ENCODE measurements around the gene EFNA5. TPM values are rescaled to one million over a fixed set of nuclear protein-coding genes. Genes with fewer than 3 reads are reported as not detected.

The EFNA5 gene
- polyA plus RNA-seq, 1 donor from 2014 or later, result 4.2 TPM

DNA sequence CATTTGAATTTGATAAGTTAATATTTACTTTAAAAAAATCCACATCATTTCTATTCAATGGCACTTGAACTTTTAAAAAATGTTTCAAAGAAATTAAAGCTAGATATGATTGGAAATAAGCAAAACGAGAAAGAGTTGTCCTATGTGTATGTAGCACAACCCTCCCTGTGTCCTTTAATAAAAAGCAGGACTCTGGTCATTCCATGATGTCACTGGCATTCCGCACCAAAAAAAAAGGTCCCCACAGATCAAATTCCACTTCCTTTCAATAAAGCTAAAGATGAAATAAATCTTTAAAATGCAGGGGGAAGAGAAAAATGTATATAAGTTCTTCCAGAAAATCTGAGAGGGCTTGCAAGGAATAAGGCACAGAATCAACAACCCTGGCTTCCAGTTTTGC is 103.8 kb downstream of the EFNA5 start:
- Histone ChIP-seq H3K9me2 (ENCODE audit: insufficient read depth, low read length) (no peaks in the 10 kb centered on the region), H3K79me2 (replicated peaks; ENCODE audit: insufficient read depth, low read length) (peaks cover 46% of the 10 kb centered on the region), H3K9me3 (ENCODE audit: low read length) (no peaks in the 10 kb centered on the region), H3K27me3 (ENCODE audit: insufficient read depth, low read depth, low read length) (no peaks in the 10 kb centered on the region), H3K9ac (ENCODE audit: low read length) (no peak overlapping the region), H3K4me2 (ENCODE audit: low read length) (no peak overlapping the region), H2AFZ (ENCODE audit: low read depth, low read length) (no peak overlapping the region), H3F3A (ENCODE audit: insufficient read depth, low read length, poor library complexity, severe bottlenecking) (no peaks in the 10 kb centered on the region), H3K27ac (ENCODE audit: low read length) (no peak overlapping the region), H3K4me3 (ENCODE audit: low read length) (no peak overlapping the region), H3K36me3 (ENCODE audit: insufficient read depth, low read length) (no peaks in the 10 kb centered on the region), H4K20me1 (ENCODE audit: insufficient read depth) (no peaks in the 10 kb centered on the region)
- TF ChIP-seq, protein P1, sequence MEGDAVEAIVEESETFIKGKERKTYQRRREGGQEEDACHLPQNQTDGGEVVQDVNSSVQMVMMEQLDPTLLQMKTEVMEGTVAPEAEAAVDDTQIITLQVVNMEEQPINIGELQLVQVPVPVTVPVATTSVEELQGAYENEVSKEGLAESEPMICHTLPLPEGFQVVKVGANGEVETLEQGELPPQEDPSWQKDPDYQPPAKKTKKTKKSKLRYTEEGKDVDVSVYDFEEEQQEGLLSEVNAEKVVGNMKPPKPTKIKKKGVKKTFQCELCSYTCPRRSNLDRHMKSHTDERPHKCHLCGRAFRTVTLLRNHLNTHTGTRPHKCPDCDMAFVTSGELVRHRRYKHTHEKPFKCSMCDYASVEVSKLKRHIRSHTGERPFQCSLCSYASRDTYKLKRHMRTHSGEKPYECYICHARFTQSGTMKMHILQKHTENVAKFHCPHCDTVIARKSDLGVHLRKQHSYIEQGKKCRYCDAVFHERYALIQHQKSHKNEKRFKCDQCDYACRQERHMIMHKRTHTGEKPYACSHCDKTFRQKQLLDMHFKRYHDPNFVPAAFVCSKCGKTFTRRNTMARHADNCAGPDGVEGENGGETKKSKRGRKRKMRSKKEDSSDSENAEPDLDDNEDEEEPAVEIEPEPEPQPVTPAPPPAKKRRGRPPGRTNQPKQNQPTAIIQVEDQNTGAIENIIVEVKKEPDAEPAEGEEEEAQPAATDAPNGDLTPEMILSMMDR (IDR thresholded peaks at IDR 0.05; ENCODE audit: poor library complexity, severe bottlenecking), result no peak

GRCh38 chr5:107565791-107566767 is 104.7 kb downstream of the EFNA5 start:
- Histone ChIP-seq H2AFZ (ENCODE audit: low read depth, low read length) (no peak overlapping the region), H3K27me3 (ENCODE audit: insufficient read depth, low read depth, low read length) (no peaks in the 10 kb centered on the region), H3K79me2 (replicated peaks; ENCODE audit: insufficient read depth, low read length) (peaks cover 53% of the 10 kb centered on the region), H4K20me1 (ENCODE audit: insufficient read depth) (no peaks in the 10 kb centered on the region), H3K9me3 (ENCODE audit: low read length) (no peaks in the 10 kb centered on the region), H3K9ac (ENCODE audit: low read length) (no peak overlapping the region), H3K27ac (ENCODE audit: low read length) (no peak overlapping the region), H3F3A (ENCODE audit: insufficient read depth, low read length, poor library complexity, severe bottlenecking) (no peaks in the 10 kb centered on the region), H3K9me2 (ENCODE audit: insufficient read depth, low read length) (no peaks in the 10 kb centered on the region), H3K4me3 (ENCODE audit: low read length) (no peak overlapping the region), H3K4me2 (ENCODE audit: low read length) (no peak overlapping the region), H3K36me3 (ENCODE audit: insufficient read depth, low read length) (no peaks in the 10 kb centered on the region)
- TF ChIP-seq EZH2 (IDR thresholded peaks at IDR 0.05; ENCODE audit: borderline replicate concordance, insufficient read depth, low read length, poor library complexity, severe bottlenecking) (no peak), SMC3 (conservative IDR thresholded peaks at IDR 0.05; ENCODE audit: poor library complexity) (no peak), TAF1 (IDR thresholded peaks at IDR 0.05; ENCODE audit: low read depth) (no peak), RAD21 (conservative IDR thresholded peaks at IDR 0.05) (no peak), MXI1 (conservative IDR thresholded peaks at IDR 0.05; ENCODE audit: poor library complexity, severe bottlenecking) (no peak), EP300 (conservative IDR thresholded peaks at IDR 0.05; ENCODE audit: poor library complexity, severe bottlenecking) (no peak), POLR2AphosphoS5 (IDR thresholded peaks at IDR 0.05) (no peak)
- TF ChIP-seq, protein P1 (IDR thresholded peaks at IDR 0.05; ENCODE audit: poor library complexity, severe bottlenecking), result no peak
- TF ChIP-seq, protein P2, sequence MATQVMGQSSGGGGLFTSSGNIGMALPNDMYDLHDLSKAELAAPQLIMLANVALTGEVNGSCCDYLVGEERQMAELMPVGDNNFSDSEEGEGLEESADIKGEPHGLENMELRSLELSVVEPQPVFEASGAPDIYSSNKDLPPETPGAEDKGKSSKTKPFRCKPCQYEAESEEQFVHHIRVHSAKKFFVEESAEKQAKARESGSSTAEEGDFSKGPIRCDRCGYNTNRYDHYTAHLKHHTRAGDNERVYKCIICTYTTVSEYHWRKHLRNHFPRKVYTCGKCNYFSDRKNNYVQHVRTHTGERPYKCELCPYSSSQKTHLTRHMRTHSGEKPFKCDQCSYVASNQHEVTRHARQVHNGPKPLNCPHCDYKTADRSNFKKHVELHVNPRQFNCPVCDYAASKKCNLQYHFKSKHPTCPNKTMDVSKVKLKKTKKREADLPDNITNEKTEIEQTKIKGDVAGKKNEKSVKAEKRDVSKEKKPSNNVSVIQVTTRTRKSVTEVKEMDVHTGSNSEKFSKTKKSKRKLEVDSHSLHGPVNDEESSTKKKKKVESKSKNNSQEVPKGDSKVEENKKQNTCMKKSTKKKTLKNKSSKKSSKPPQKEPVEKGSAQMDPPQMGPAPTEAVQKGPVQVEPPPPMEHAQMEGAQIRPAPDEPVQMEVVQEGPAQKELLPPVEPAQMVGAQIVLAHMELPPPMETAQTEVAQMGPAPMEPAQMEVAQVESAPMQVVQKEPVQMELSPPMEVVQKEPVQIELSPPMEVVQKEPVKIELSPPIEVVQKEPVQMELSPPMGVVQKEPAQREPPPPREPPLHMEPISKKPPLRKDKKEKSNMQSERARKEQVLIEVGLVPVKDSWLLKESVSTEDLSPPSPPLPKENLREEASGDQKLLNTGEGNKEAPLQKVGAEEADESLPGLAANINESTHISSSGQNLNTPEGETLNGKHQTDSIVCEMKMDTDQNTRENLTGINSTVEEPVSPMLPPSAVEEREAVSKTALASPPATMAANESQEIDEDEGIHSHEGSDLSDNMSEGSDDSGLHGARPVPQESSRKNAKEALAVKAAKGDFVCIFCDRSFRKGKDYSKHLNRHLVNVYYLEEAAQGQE (IDR thresholded peaks at IDR 0.05; ENCODE audit: borderline replicate concordance), result no peak

Data from neural cell (in vitro differentiated cells).